Parathyroid adenoma (tissue), 2 donors: ENCODE measurements around the gene SMG1.

Source experiments
- H2AFZ ChIP-seq: fragments of 300-600 bp; sonication (generic); one replicate; pipeline ENCODE4 v1.7.0; 2017; ENCODE audit warnings: antibody characterized with exemption, mild to moderate bottlenecking
- H3K27ac ChIP-seq: fragments of 300-600 bp; sonication (generic); one replicate; pipeline ENCODE4 v1.7.0; 2017
- H3K27me3 ChIP-seq: fragments of 300-600 bp; sonication (generic); one replicate; pipeline ENCODE4 v1.7.0; 2017; ENCODE audit warnings: low read length; ENCODE audit not compliant: control insufficient read depth, insufficient read depth
- H3K36me3 ChIP-seq: fragments of 300-600 bp; sonication (generic); one replicate; pipeline ENCODE4 v1.7.0; 2017; ENCODE audit warnings: low read length; ENCODE audit not compliant: control insufficient read depth, insufficient read depth
- H3K4me1 ChIP-seq: fragments of 300-600 bp; sonication (generic); one replicate; pipeline ENCODE4 v1.7.0; 2017; ENCODE audit warnings: control low read depth
- H3K4me2 ChIP-seq: fragments of 300-600 bp; sonication (generic); one replicate; pipeline ENCODE4 v1.7.0; 2017; ENCODE audit warnings: low read length
- H3K4me3 ChIP-seq: fragments of 300-600 bp; sonication (generic); one replicate; pipeline ENCODE4 v1.7.0; 2017; ENCODE audit warnings: low read depth, low read length
- H3K79me2 ChIP-seq: fragments of 300-600 bp; sonication (generic); one replicate; pipeline ENCODE4 v1.7.0; 2017; ENCODE audit warnings: control low read depth
- H3K9ac ChIP-seq: fragments of 300-600 bp; sonication (generic); one replicate; pipeline ENCODE4 v1.7.0; 2017; ENCODE audit warnings: mild to moderate bottlenecking
- H3K9me3 ChIP-seq: fragments of 300-600 bp; sonication (generic); one replicate; pipeline ENCODE4 v1.7.0; 2017; ENCODE audit warnings: low read length; ENCODE audit not compliant: control insufficient read depth
- TF ChIP-seq, protein P1 (sequence below): fragments of 300-600 bp; sonication (generic); IDR thresholded peaks from one replicate; pipeline ENCODE4 v1.7.0; 2017; ENCODE audit warnings: antibody characterized with exemption, mild to moderate bottlenecking
- donor health status: primary hyperparathyroidism.

The SMG1 gene

DNA sequence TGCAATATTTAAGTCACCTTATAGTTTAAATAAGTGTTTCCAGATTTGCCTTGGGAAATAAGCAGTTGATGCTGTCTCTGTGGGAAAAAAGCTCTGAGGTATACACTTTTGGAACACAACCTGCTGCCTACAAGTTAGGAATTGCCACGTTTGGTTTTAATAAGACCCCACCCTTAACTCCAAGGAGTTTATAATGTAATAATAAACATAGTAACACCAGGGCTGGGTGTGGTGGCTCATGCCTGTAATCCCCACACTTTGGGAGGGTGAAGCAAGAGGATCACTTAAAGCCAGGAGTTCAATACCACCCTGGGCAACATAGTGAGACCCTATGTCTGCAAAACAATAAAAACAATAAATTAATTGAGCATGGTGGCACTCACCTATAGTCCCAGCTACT, 15.9 kb upstream of the SMG1 start:
- H3K27me3 ChIP-seq, result no peaks in the 10 kb centered on the region
- H3K79me2 ChIP-seq, result no peaks in the 10 kb centered on the region
- no peaks in the 10 kb centered on the region for H3K4me1 ChIP-seq
- no peak overlapping the region for H3K27ac ChIP-seq
- TF ChIP-seq, protein P1, sequence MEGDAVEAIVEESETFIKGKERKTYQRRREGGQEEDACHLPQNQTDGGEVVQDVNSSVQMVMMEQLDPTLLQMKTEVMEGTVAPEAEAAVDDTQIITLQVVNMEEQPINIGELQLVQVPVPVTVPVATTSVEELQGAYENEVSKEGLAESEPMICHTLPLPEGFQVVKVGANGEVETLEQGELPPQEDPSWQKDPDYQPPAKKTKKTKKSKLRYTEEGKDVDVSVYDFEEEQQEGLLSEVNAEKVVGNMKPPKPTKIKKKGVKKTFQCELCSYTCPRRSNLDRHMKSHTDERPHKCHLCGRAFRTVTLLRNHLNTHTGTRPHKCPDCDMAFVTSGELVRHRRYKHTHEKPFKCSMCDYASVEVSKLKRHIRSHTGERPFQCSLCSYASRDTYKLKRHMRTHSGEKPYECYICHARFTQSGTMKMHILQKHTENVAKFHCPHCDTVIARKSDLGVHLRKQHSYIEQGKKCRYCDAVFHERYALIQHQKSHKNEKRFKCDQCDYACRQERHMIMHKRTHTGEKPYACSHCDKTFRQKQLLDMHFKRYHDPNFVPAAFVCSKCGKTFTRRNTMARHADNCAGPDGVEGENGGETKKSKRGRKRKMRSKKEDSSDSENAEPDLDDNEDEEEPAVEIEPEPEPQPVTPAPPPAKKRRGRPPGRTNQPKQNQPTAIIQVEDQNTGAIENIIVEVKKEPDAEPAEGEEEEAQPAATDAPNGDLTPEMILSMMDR, result no peak
- H3K4me2 ChIP-seq, result no peak overlapping the region
- no peaks in the 10 kb centered on the region for H3K36me3 ChIP-seq
- no peak overlapping the region for H3K9ac ChIP-seq
- H2AFZ ChIP-seq, result no peak overlapping the region
- H3K4me3 ChIP-seq, result no peak overlapping the region
- no peaks in the 10 kb centered on the region for H3K9me3 ChIP-seq

DNA sequence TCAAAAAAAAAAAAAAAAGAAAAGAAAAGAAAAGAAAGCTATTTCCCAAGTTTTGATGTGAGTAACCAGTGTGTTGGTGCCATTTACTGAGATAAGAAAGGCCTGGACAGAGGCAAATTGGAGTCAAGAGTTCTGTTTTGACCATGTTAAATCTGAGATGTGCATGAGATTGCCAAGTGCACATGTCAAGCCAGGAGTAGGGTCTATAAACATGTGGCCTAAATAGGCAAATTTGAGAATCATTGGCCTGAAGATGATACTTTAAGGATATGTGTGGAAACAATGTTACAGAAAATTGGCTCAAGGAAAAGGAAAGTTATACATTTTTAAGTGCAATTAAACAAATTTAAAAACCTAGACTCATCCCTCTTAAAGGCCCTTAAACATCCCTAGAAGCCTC, 15.3 kb upstream of the SMG1 start:
- H3K4me1 ChIP-seq, result no peaks in the 10 kb centered on the region
- TF ChIP-seq, protein P1, result no peak
- no peak overlapping the region for H3K4me3 ChIP-seq
- no peak overlapping the region for H3K4me2 ChIP-seq
- H3K9ac ChIP-seq, result no peak overlapping the region
- H3K9me3 ChIP-seq, result no peaks in the 10 kb centered on the region
- H3K36me3 ChIP-seq, result no peaks in the 10 kb centered on the region
- H3K27me3 ChIP-seq, result no peaks in the 10 kb centered on the region
- H3K79me2 ChIP-seq, result no peaks in the 10 kb centered on the region
- no peak overlapping the region for H2AFZ ChIP-seq
- H3K27ac ChIP-seq, result no peak overlapping the region

DNA sequence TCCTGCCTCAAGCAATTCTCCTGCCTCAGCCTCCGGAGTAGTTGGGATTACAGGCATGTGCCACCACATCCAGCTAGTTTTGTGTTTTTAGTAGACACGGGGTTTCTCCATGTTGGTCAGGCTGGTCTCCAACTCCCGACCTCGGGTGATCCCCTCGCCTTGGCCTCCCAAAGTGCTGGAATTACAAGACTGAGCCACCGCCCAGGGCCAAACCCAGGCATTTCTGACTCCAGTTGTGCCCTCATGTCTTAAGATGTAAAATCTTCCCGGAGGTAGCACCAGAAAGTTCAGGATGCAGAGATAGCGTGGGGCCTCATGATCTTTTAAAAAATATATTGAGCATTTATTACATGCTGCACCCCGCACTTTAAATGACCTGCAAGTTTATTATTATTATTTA, 12.8 kb upstream of the SMG1 start:
- no peaks in the 10 kb centered on the region for H3K27me3 ChIP-seq
- no peaks in the 10 kb centered on the region for H3K36me3 ChIP-seq
- H3K27ac ChIP-seq, result no peak overlapping the region
- no peaks in the 10 kb centered on the region for H3K9me3 ChIP-seq
- H3K4me3 ChIP-seq, result no peak overlapping the region
- no peak overlapping the region for H3K4me2 ChIP-seq
- H3K79me2 ChIP-seq, result no peaks in the 10 kb centered on the region
- H3K4me1 ChIP-seq, result no peaks in the 10 kb centered on the region
- no peak overlapping the region for H2AFZ ChIP-seq
- TF ChIP-seq, protein P1, result no peak
- no peak overlapping the region for H3K9ac ChIP-seq

DNA sequence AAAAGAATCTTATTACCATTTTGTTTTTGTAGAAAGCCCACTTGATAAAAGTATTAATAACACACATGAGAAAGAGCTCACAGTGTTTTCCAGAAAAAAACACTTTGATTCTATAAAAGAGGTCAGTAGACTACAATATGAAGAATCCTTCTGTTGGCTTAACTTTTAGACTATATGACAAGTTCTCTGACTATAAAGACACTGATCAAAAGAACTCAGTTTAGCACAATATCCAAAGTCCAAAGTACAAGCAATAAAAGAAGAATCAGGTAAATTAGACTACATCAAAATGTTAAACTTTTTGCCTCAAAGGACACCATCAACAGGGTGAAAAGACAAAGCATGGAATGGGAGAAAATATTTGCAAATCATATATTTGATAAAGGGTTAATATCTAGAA, 11.2 kb upstream of the SMG1 start:
- no peaks in the 10 kb centered on the region for H3K36me3 ChIP-seq
- no peak overlapping the region for H3K4me2 ChIP-seq
- TF ChIP-seq, protein P1, result no peak
- H3K4me1 ChIP-seq, result no peaks in the 10 kb centered on the region
- H3K9me3 ChIP-seq, result no peaks in the 10 kb centered on the region
- no peak overlapping the region for H2AFZ ChIP-seq
- H3K27me3 ChIP-seq, result no peaks in the 10 kb centered on the region
- no peak overlapping the region for H3K9ac ChIP-seq
- no peak overlapping the region for H3K4me3 ChIP-seq
- no peak overlapping the region for H3K27ac ChIP-seq
- H3K79me2 ChIP-seq, result no peaks in the 10 kb centered on the region

DNA sequence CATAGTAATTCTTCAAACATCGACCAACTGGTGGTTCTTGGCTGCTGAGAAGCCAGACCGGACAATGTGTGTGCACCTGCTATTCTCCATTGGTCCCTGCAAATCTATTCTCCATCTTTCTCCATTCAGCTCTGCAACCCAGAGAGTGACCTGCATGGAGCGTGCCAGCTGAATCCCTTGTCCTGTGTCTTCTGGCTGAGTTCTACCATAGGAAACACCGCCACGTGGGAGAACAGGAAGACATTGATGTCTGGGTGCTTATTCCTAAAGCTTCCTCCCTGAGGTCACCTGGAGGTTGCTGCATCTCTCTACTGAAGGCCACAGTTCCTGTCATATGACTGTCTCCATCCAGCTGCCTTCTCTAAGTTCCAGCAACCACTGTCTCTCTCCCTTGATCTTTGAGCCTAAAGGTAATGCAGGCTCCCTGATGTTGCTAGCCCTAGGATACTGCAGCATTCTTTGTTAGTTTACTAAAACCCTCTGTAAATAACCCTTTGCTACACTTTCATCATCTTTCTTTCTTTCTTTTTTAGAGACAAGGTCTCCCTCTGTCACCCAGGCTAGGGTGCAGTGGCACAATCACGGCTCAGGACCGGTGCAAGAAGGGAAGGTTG, 10.6 kb upstream of the SMG1 start:
- Histone ChIP-seq H3K4me3 (no peak overlapping the region), H3K4me1 (no peaks in the 10 kb centered on the region), H3K36me3 (no peaks in the 10 kb centered on the region), H3K4me2 (no peak overlapping the region), H2AFZ (no peak overlapping the region), H3K9ac (no peak overlapping the region), H3K9me3 (no peaks in the 10 kb centered on the region), H3K79me2 (no peaks in the 10 kb centered on the region), H3K27ac (no peak overlapping the region), H3K27me3 (no peaks in the 10 kb centered on the region)
- TF ChIP-seq, protein P1, result no peak
